Astrocyte of the spinal cord (primary cell): ENCODE measurements around the gene ITGA1.
"Not testable (repeated sequence)": the region's sequence is repeated elsewhere in the genome, so short reads cannot be mapped to it uniquely, and the experiment has no call there.

Experiments
- DNase-seq: peaks from one replicate; pipeline ENCODE4 v3.0.0; 2011; ENCODE audit warnings: low read depth, low spot score
- H3K4me3 ChIP-seq: 2 replicates; pipeline ENCODE4 v1.5.1; 2011; ENCODE audit warnings: low read depth, mild to moderate bottlenecking, low read length, moderate library complexity
- CTCF ChIP-seq: IDR thresholded peaks from 2 replicates; pipeline ENCODE4 v1.5.1; 2012; ENCODE audit warnings: low read depth, mild to moderate bottlenecking, low read length, inconsistent platforms
- in situ Hi-C: cut with HindIII; loops from 2 replicates; pipeline ENCODE4 v1.10.0; 2017; ENCODE audit warnings: low sequenced_read_pairs

Gene ITGA1

GRCh38 chr5:52952483-52952882 is 164.8 kb downstream of the ITGA1 start:
- no peak for TF ChIP-seq CTCF
- in situ Hi-C loops = loop anchor here (10.0 kb wide), 1 partner anchor 152 kb away; the partner anchor contains the start of gene MOCS2
- no peak for DNase-seq
- no peak overlapping the region for H3K4me3 ChIP-seq

DNA sequence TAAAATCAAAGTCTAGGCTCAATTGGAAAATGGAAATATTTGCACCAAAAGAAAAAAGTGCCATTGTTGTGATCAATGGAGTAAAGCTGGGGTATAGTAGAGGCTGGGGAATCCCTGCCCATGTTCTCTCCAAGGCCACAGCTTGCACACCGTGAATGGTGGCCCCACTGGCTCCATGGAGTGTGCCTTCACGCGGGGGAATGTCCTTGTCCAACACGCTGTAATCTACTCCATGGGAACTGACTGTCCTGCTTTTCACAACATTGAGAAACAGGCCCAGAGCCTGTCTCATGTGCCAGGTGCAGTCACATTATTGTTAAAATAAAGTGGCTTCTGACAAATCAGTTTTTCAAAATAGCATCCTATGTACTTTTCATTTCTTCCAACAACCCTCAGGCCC is 168.3 kb downstream of the ITGA1 start:
- in situ Hi-C loops = loop anchor here (10.0 kb wide), 1 partner anchor 149 kb away; the partner anchor contains the start of gene MOCS2
- no peak overlapping the region for H3K4me3 ChIP-seq
- DNase-seq = no peak
- TF ChIP-seq CTCF = no peak

GRCh38 chr5:52956915-52957747 is 169.4 kb downstream of the ITGA1 start:
- H3K4me3 ChIP-seq = no peak overlapping the region
- no peak for TF ChIP-seq CTCF
- in situ Hi-C loops = loop anchor here (10.0 kb wide), 1 partner anchor 148 kb away; the partner anchor contains the start of gene MOCS2
- DNase-seq = no peak

DNA sequence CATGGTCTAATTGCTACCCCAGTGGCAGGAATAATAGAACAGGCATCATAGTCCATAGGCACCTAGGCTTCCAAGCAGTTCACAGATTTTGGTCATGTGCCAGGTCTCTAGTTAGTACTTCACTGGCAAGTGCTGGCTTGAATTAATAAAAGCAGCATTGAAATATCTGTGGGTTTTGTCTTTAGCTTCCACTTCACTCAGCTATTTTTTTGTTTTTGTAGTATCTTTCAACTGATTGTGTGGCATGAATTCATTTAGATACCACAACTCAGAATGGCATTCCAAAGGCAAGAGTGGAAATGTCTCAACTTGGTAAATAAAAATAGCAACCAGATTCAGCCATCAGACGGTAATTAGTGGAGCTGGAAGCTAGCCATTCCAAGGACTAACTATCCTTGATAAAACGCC is 173.6 kb downstream of the ITGA1 start:
- DNase-seq = no peak
- TF ChIP-seq CTCF = no peak
- H3K4me3 ChIP-seq = no peak overlapping the region
- in situ Hi-C loops = no loop called here

GRCh38 chr5:52963636-52964035 is 175.9 kb downstream of the ITGA1 start:
- no peak overlapping the region for H3K4me3 ChIP-seq
- TF ChIP-seq CTCF = no peak
- no peak for DNase-seq
- in situ Hi-C loops = no loop called here

GRCh38 chr5:52964138-52964537 is 176.4 kb downstream of the ITGA1 start:
- no peak overlapping the region for H3K4me3 ChIP-seq
- no peak for TF ChIP-seq CTCF
- DNase-seq = no peak
- in situ Hi-C loops = no loop called here

DNA sequence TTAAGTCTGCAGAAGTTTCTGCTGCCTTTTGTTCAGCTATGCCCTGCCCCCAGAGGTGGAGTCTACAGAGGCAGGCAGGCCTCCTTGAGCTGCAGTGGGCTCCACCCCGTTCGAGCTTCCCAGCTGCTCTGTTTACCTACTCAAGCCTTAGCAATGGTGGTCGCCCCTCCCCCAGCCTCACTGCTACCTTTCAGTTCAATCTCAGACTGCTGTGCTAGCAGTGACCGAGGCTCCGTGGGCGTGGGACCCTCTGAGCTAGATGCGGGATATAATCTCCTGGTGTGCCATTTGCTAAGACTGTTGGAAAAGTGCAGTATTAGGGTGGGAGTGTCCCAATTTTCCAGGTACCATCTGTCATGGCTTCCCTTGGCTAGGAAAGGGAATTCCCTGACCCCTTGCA is 188.4 kb downstream of the ITGA1 start:
- DNase-seq, in situ Hi-C loops, H3K4me3 ChIP-seq: not testable (repeated sequence)
